Measurements from ENCODE around the gene LRRIQ1.
"Not testable (repeated sequence)": the region's sequence is repeated elsewhere in the genome, so short reads cannot be mapped to it uniquely, and the experiment has no call there.

LRRIQ1 gene

DNA sequence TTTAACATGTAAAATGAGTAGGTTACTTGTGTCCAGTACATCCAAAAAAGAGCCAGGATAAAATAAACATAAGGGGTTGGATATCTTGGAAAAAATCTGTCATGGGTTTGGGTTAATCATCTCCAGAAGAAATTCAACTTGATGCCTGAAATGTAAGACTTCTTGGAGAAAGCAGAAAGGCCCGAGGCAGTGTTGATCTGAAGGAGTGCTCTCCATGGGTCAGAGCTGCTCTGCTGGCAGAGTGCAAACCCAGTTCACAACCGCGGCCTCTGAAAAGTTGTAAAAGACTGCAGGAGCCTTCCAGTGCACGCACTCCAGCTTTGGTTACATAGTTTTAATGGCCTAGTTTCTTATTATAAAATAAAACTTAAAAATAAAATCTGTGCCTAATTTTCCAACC is 146.5 kb downstream of the LRRIQ1 start:
- TF ChIP-seq ZFX (IDR thresholded peaks at IDR 0.05; ENCODE audit: borderline replicate concordance): no peak
- TF ChIP-seq, protein P1, sequence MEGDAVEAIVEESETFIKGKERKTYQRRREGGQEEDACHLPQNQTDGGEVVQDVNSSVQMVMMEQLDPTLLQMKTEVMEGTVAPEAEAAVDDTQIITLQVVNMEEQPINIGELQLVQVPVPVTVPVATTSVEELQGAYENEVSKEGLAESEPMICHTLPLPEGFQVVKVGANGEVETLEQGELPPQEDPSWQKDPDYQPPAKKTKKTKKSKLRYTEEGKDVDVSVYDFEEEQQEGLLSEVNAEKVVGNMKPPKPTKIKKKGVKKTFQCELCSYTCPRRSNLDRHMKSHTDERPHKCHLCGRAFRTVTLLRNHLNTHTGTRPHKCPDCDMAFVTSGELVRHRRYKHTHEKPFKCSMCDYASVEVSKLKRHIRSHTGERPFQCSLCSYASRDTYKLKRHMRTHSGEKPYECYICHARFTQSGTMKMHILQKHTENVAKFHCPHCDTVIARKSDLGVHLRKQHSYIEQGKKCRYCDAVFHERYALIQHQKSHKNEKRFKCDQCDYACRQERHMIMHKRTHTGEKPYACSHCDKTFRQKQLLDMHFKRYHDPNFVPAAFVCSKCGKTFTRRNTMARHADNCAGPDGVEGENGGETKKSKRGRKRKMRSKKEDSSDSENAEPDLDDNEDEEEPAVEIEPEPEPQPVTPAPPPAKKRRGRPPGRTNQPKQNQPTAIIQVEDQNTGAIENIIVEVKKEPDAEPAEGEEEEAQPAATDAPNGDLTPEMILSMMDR (IDR thresholded peaks at IDR 0.05): no peak
- no peak overlapping the region for H3K27ac ChIP-seq

DNA sequence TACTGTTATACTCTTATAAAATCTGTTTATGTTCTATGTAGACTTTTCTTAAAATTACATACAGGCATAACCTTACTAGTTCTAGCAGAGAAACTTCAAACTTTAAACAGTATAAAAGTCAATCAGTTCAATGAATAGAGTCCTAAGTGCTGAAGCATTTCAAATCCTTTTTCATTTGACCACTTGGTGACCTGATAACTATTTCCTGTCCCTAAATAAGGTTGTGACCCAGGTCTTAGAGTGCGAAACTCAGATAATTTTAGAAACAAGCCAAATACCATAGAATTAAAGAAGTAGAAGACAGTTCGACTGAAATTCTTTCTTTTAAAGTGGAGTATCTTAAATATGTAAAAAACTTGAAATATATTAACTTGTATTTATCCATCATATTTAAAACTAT is 147.7 kb downstream of the LRRIQ1 start:
- TF ChIP-seq, protein P1 (IDR thresholded peaks at IDR 0.05): no peak
- no peak for TF ChIP-seq ZFX (IDR thresholded peaks at IDR 0.05; ENCODE audit: borderline replicate concordance)

DNA sequence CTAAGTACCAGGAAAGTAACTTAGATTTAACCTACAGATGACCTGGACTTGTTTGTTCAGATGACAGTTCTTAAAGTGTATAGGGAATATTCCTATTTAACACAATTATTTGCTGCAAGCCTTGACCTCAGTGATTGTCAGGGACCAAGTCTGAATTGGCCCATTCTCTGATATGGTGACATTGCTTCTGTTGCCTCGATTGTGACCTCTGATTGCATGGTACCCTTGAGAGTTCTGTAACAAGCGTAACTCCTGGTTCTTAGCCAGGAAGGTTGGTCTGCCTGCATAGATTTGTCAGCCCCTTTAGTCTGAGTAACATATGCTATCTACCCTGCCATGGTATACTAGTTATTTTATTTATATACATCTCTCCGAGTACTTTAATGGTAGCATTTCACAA is 150.1 kb downstream of the LRRIQ1 start:
- TF ChIP-seq, protein P1 (IDR thresholded peaks at IDR 0.05): no peak
- TF ChIP-seq ZFX (IDR thresholded peaks at IDR 0.05; ENCODE audit: borderline replicate concordance): no peak
- H3K27ac ChIP-seq: no peak overlapping the region

More for the DNA sequence above, 147.7 kb downstream of the LRRIQ1 start:
- H3K27ac ChIP-seq: no peak overlapping the region

DNA sequence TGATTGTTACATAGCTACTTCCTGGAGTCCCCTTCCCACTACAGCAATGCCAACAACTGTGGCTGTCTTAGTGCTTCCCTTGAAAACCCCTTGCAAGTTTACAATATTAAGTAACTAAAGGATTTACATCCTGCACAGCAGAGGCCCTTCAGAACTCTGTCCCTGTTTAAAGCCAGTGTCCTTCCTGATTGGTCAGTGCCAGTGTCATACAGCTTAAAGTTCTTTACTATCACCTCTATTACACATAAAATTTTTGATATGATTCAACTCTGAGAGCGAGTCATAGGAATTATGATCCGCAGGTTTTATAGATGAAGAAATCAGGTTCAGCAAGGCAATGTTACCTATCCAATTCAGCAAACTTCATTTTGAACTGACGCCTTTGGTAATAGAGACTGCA is 152.5 kb downstream of the LRRIQ1 start:
- no peak overlapping the region for H3K27ac ChIP-seq
- no peak for TF ChIP-seq ZFX (IDR thresholded peaks at IDR 0.05; ENCODE audit: borderline replicate concordance)
- TF ChIP-seq, protein P1 (IDR thresholded peaks at IDR 0.05): no peak

DNA sequence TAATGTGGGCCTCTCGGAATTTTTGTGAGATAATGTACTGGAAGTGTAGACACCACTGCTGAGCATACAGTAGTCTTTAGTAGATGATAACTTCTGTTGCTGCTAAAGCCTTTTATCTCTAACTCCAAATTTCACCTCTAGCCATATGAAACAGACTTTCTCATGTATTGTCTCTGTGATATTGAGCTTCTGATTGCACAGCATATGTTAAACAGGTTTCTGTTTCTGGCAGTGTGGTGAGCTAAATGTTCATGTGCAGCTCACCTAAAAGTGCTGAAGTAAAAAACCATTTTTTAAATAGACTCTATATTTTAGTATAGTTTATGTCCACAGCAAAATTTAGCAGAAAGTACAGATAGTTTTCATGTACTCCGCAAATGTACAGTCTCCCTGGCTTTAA is 154.6 kb downstream of the LRRIQ1 start:
- TF ChIP-seq ZFX (IDR thresholded peaks at IDR 0.05; ENCODE audit: borderline replicate concordance): no peak
- TF ChIP-seq, protein P1 (IDR thresholded peaks at IDR 0.05): no peak
- no peak overlapping the region for H3K27ac ChIP-seq

DNA sequence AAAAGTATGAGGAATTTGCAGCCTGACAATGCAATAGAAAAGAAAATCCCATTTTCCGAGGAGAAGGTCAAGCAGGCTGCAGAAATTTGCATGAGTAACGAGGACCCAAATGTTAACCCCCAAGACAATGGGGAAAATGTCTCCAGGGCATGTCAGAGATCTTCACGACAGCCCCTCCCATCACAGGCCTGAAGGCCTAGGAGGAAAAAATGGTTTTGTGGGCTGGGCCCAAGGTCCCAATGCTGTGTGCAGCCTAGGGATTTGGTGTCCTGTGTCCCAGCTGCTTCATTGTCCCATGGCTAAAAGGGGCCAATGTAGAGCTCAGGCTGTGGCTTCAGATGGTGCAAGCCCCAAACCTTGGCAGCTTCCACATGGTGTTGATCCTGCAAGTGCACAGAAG is 167.7 kb downstream of the LRRIQ1 start:
- H3K27ac ChIP-seq: not testable (repeated sequence)

DNA sequence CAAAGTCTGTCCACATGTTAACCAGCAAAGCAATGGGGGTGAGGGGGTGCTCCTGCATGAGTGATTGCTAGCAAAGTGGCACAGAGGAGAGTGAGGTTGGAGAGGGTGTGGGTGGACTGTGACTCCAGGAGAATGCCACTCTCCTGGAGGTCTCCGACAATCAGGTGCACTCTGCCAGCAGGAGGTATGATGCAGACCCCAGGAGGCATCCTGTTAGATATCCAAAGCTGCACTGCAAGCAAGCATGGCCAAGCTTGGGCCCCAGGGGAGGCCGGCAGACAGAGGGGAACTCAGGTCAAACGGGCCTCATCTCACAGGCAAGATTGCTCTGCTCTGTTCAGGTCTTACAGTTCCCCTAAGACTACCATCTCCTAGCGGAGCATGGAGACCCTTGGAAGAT is 170.4 kb downstream of the LRRIQ1 start:
- no peak for TF ChIP-seq ZFX (IDR thresholded peaks at IDR 0.05; ENCODE audit: borderline replicate concordance)
- TF ChIP-seq, protein P1 (IDR thresholded peaks at IDR 0.05): no peak

DNA sequence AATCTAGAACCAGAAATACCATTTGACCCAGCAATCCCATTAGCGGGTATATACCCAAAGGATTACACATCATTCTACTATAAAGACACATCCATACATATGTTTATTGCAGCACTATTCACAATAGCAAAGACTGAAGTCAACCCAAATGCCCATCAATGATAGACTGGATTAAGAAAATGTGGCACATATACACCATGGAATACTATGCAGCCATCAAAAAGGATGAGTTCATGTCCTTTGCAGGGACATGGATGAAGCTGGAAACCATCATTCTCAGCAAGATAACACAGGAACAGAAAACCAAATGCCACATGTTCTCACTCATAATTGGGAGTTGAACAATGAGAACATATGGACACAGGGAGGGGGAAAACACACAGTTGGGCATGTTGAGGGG is 188.2 kb downstream of the LRRIQ1 start:
- H3K27ac ChIP-seq: not testable (repeated sequence)

More for the DNA sequence above, 170.4 kb downstream of the LRRIQ1 start:
- H3K27ac ChIP-seq: no peak overlapping the region
